Lower leg skin (tissue), 4 donors: Measurements from ENCODE around the gene CCDC110. TPM values are rescaled to one million over a fixed set of nuclear protein-coding genes. Genes with fewer than 3 reads are reported as not detected.

ENCODE experiments used
- DNase-seq, 2 donors: peaks; one replicate each; pipeline ENCODE4 v3.0.0-alpha.2; 2019; ENCODE audit warnings: low spot score in 2 of 2
- H3K4me3 ChIP-seq: fragments of 200-600 bp; sonication (generic); 2 replicates; pipeline ENCODE4 v1.5.1; 2017; ENCODE audit warnings: mild to moderate bottlenecking, low read depth; ENCODE audit not compliant: poor library complexity, severe bottlenecking
- POLR2A ChIP-seq, 2 donors: fragments of 450-650 bp; IDR thresholded peaks; one replicate each; pipeline ENCODE4 v1.6.1; 2016 to 2017; ENCODE audit warnings: antibody characterized with exemption in 2 of 2, mild to moderate bottlenecking in 1 of 2, moderate library complexity in 1 of 2
- WGBS, 2 donors: methylation state at CpG; one replicate each; pipeline ENCODE4 v1.1.5; 2018; 5-methylcytosine and 5-hydroxymethylcytosine counted together
- intact Hi-C: fragments of 100-400 bp; cut with DNase I; formaldehyde crosslinking; loops from one replicate; pipeline ENCODE4 v1.15.0; 2023; ENCODE audit warnings: low total_unique reads
- total RNA-seq, 4 donors: library from RNA; depleted of rRNA; stranded (reverse); fragments of >200 nt; gene quantifications; one replicate each; pipeline ENCODE4 v1.1.0, GENCODE V29; 2016
- TF ChIP-seq, protein P1 (sequence below), 3 donors: fragments of 450-650 bp; IDR thresholded peaks; one replicate each; pipeline ENCODE4 v1.5.1; 2016; ENCODE audit warnings: antibody characterized with exemption in 3 of 3, mild to moderate bottlenecking in 3 of 3, moderate library complexity in 2 of 3

CCDC110 gene
- total RNA-seq, 4 donors from 2014 or later, result 0.08 to 0.75 (median 0.61) TPM; not detected in 1

DNA sequence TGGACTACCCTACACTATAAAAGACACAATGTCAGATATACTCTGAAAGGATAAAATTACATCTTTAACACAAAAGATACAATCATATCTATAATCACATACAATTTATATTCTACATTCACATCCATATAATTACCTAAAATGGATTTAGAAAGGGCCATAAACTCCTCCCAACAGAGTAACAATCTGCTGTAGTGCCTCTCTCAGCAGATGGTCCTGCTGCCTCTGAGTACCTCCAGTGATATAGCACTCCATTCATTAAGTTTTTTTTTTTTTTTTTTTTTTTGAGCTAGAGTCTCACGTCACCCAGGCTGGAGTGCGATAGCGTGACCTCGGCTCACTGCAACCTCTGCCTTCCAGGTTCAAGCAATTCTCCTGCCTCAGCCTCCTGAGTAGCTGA lies 67.5 kb downstream of the CCDC110 start:
- DNase-seq, result no peak
- WGBS, 2 donors, result 93 to 96% methylated on average over 4 of the region's 4 CpGs
- no peak for TF ChIP-seq POLR2A (IDR thresholded peaks at IDR 0.05)
- TF ChIP-seq, protein P1, sequence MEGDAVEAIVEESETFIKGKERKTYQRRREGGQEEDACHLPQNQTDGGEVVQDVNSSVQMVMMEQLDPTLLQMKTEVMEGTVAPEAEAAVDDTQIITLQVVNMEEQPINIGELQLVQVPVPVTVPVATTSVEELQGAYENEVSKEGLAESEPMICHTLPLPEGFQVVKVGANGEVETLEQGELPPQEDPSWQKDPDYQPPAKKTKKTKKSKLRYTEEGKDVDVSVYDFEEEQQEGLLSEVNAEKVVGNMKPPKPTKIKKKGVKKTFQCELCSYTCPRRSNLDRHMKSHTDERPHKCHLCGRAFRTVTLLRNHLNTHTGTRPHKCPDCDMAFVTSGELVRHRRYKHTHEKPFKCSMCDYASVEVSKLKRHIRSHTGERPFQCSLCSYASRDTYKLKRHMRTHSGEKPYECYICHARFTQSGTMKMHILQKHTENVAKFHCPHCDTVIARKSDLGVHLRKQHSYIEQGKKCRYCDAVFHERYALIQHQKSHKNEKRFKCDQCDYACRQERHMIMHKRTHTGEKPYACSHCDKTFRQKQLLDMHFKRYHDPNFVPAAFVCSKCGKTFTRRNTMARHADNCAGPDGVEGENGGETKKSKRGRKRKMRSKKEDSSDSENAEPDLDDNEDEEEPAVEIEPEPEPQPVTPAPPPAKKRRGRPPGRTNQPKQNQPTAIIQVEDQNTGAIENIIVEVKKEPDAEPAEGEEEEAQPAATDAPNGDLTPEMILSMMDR (IDR thresholded peaks at IDR 0.05), result no peak
- intact Hi-C loops, result no loop called here
- no peak overlapping the region for H3K4me3 ChIP-seq

DNA sequence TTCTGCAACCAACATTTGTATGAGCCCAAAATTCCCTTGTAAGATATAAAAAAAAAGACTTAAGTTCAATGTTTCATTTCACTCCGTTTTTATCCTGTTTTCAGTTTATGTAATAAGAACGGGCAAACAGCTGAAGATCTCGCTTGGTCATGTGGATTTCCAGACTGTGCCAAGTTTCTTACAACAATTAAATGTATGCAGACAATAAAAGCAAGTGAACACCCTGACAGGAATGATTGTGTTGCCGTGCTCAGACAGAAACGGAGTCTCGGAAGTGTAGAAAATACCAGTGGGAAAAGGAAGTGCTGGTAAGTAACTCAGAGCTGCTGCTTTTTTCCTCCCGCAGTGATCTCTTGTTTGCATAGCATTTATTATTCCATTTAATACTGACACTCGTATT lies 72.1 kb downstream of the CCDC110 start:
- 37 to 51% methylated on average over 8 of the region's 8 CpGs for WGBS, 2 donors

DNA sequence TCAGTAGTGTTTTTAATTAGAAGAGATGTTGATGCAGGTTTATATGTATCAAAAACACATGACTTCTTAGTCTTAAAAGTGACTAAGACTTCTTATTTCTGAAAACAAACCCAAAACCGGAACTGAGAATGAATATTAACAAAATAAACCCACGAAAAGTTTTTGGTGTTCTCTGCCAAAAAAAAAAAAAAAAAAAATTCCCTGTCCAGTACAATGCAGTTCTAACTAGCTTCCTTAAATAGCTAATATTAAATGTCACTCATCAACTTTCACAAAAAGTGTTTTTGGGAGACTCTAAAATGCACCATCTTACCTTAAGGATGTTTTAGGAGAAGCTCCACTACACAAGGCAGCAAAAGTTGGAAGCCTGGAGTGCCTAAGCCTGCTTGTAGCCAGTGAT lies 72.9 kb downstream of the CCDC110 start:
- no peak for DNase-seq
- H3K4me3 ChIP-seq, result no peak overlapping the region
- 16 to 19% methylated on average over 2 of the region's 2 CpGs for WGBS, 2 donors
- intact Hi-C loops, result no loop called here
- TF ChIP-seq, protein P1 (IDR thresholded peaks at IDR 0.05), result no peak
- TF ChIP-seq POLR2A (IDR thresholded peaks at IDR 0.05), result no peak

More for the DNA sequence above, 72.1 kb downstream of the CCDC110 start:
- DNase-seq, result no peak
- TF ChIP-seq POLR2A (IDR thresholded peaks at IDR 0.05), result no peak
- TF ChIP-seq, protein P1 (IDR thresholded peaks at IDR 0.05), result no peak
- intact Hi-C loops, result no loop called here
- H3K4me3 ChIP-seq, result no peak overlapping the region

DNA sequence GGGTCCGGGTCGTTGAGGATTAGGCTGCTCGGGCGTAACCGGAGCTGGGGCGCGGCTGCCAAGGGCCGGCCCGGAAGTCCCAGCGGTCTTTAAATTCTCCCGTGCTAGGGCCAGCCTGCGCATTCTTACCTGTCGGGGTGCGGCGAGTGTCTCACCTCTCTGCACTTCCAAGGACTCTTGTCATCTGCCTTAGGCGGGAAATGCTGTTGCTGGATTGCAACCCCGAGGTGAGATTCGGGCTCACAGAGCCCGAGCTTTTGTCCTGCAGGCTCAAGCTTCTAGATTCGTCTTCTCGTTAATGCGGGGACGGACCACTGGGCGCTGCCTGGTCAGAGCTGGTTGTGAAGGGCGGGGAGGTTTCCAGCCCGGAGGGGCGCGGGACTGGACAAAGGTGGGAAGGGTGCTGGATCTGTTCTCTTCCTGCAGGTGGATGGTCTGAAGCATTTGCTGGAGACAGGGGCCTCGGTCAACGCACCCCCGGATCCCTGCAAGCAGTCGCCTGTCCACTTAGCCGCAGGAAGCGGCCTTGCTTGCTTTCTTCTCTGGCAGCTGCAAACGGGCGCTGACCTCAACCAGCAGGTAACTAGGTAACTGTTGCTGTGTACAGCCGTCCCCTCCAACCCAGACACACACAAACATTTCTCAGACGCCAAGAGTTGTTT lies 74.7 kb downstream of the CCDC110 start, which contains the start of gene ANKRD37:
Gene ANKRD37 (plus strand): TSS at position 118 of the 662 bp plus-strand sequence. CDS start 83 bp downstream, at position 201.
- intact Hi-C loops, result no loop called here
- WGBS, 2 donors, result 2 to 4% methylated on average over 25 to 35 of the region's 38 CpGs
- DNase-seq, result no peak
- TF ChIP-seq POLR2A (IDR thresholded peaks at IDR 0.05), result no peak
- TF ChIP-seq, protein P1 (IDR thresholded peaks at IDR 0.05), result no peak
- peak within 1 kb of the TSS; percentile 75 for H3K4me3 ChIP-seq

DNA sequence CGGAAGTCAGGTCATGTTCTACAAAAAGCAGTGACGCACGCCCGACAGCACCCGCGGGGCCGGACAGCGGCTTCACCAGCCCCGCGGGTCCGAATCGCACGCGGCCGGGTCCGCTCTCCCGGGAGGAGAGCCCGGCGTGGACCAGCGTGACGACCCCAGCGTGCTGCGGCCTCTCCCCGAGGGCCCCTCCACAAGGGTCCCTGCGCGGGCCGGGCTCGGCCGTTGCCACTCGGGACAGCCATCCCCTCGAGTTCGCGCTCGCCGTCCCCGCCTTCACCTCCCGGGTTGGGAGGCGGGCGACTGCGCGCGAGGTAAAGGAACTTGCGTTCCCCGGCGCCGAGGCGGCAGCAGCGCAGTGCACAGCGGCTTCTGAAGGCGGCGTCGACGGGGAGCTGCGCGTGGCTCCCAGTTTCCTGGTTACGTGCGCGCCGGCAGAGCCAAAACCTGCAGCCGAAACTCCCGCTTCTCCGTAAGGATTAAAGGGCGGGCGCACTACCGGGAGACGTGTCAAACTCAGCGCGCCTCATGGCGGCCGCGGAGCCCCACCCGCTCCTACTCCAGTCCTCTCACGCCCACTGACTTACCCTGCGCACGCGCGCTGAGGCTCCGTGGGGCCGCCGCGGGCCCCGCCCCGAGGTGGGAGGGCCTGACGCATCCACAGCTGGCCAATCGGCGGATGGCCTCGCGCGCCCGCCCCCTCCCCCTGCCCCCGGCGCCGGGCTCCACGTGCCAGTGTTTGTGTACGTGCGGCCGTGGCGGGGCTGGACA lies 75.4 kb downstream of the CCDC110 start:
- H3K4me3 ChIP-seq, result peak overlapping the region; percentile 75
- TF ChIP-seq, protein P1 (IDR thresholded peaks at IDR 0.05), result no peak
- peak in 1 of 2 donors; percentile 53 for TF ChIP-seq POLR2A (IDR thresholded peaks at IDR 0.05)
- peak; percentile 97 to 100 for DNase-seq
- 1% methylated on average over 20 to 39 of the region's 98 CpGs for WGBS, 2 donors
- intact Hi-C loops, result no loop called here
